Measurements from ENCODE around the gene SIGLEC10.

GRCh38 chr19:51440052-51440451, 22.6 kb upstream of the SIGLEC10 start:
- TF ChIP-seq, protein P1, sequence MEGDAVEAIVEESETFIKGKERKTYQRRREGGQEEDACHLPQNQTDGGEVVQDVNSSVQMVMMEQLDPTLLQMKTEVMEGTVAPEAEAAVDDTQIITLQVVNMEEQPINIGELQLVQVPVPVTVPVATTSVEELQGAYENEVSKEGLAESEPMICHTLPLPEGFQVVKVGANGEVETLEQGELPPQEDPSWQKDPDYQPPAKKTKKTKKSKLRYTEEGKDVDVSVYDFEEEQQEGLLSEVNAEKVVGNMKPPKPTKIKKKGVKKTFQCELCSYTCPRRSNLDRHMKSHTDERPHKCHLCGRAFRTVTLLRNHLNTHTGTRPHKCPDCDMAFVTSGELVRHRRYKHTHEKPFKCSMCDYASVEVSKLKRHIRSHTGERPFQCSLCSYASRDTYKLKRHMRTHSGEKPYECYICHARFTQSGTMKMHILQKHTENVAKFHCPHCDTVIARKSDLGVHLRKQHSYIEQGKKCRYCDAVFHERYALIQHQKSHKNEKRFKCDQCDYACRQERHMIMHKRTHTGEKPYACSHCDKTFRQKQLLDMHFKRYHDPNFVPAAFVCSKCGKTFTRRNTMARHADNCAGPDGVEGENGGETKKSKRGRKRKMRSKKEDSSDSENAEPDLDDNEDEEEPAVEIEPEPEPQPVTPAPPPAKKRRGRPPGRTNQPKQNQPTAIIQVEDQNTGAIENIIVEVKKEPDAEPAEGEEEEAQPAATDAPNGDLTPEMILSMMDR (IDR thresholded peaks at IDR 0.05), result no peak
- no peak for TF ChIP-seq POLR2A (IDR thresholded peaks at IDR 0.05)
- TF ChIP-seq EP300 (IDR thresholded peaks at IDR 0.05), result no peak
- no peak for TF ChIP-seq POLR2AphosphoS5 (IDR thresholded peaks at IDR 0.05)
